OCI-LY3 (cell line): ENCODE results near the gene TEX36.
"Not testable (repeated sequence)": the region's sequence is repeated elsewhere in the genome, so short reads cannot be mapped to it uniquely, and the experiment has no call there.

ENCODE experiments used
- H2AFZ ChIP-seq: fragments of 200-600, 300-600 bp; shearing (Covaris generic); 2 replicates; pipeline ENCODE4 v1.6.0; 2014; ENCODE audit warnings: antibody characterized with exemption, low read depth, low read length
- H3K27ac ChIP-seq: fragments of 200-600, 300-600 bp; sonication (generic); 2 replicates; pipeline ENCODE4 v1.5.1; 2014; ENCODE audit warnings: mild to moderate bottlenecking, low read length, moderate library complexity, mixed read lengths
- H3K27me3 ChIP-seq: fragments of 200-600, 300-600 bp; sonication (generic); 2 replicates; pipeline ENCODE4 v1.6.1; 2014; ENCODE audit warnings: low read depth, low read length, mixed read lengths
- H3K36me3 ChIP-seq: fragments of 200-600, 300-600 bp; sonication (generic); replicated peaks from 2 replicates; pipeline ENCODE3; 2014; ENCODE audit warnings: low read depth, low read length, mixed read lengths
- H3K4me1 ChIP-seq: fragments of 300-600, 200-600 bp; sonication (generic); 2 replicates; pipeline ENCODE4 v1.6.1; 2014; ENCODE audit warnings: low read length, mixed read lengths
- H3K4me2 ChIP-seq: fragments of 200-600, 300-600 bp; sonication (generic); 2 replicates; pipeline ENCODE4 v1.6.1; 2014; ENCODE audit warnings: low read length, mixed read lengths
- H3K4me3 ChIP-seq: fragments of 300-600, 200-600 bp; sonication (generic); 2 replicates; pipeline ENCODE4 v1.5.1; 2014; ENCODE audit warnings: antibody characterized with exemption, mild to moderate bottlenecking, low read length, moderate library complexity
- H3K79me2 ChIP-seq: fragments of 300-600, 200-600 bp; shearing (Covaris generic); 2 replicates; pipeline ENCODE4 v1.6.1; 2014; ENCODE audit warnings: mild to moderate bottlenecking, low read length, mixed read lengths
- H3K9ac ChIP-seq: fragments of 300-600, 200-600 bp; shearing (Covaris generic); 2 replicates; pipeline ENCODE4 v1.6.0; 2014; ENCODE audit warnings: mild to moderate bottlenecking, low read length, moderate library complexity
- H3K9me3 ChIP-seq: fragments of 200-600, 300-600 bp; shearing (Covaris generic); 2 replicates; pipeline ENCODE4 v1.6.1; 2014; ENCODE audit warnings: low read length, mixed read lengths; ENCODE audit not compliant: insufficient read depth
- H4K20me1 ChIP-seq: fragments of 200-600, 300-600 bp; sonication (generic); 2 replicates; pipeline ENCODE4 v1.6.1; 2016; ENCODE audit warnings: low read length, mixed read lengths; ENCODE audit not compliant: insufficient read depth
- CTCF ChIP-seq: fragments of 200-600, 300-600 bp; sonication (generic); IDR thresholded peaks from 2 replicates; pipeline ENCODE4 v1.5.1; 2014; ENCODE audit warnings: antibody characterized with exemption, low read length, low read depth
- EZH2phosphoT487 ChIP-seq: fragments of 200-600 bp; shearing (Covaris generic); IDR thresholded peaks from 2 replicates; pipeline ENCODE4 v1.6.1; 2018; ENCODE audit warnings: antibody characterized with exemption, mixed run types, low read depth

TEX36 gene

GRCh38 chr10:125661941-125662515 lies 20.9 kb downstream of the TEX36 start:
- Histone ChIP-seq H3K4me2 (no peak overlapping the region), H3K4me3 (no peak overlapping the region), H3K36me3 (no peaks in the 10 kb centered on the region), H2AFZ (no peak overlapping the region), H3K9ac (no peak overlapping the region), H3K4me1 (no peaks in the 10 kb centered on the region), H3K9me3 (no peaks in the 10 kb centered on the region), H3K27ac (no peak overlapping the region), H3K27me3 (no peaks in the 10 kb centered on the region), H3K79me2 (no peaks in the 10 kb centered on the region), H4K20me1 (no peaks in the 10 kb centered on the region)
- TF ChIP-seq EZH2phosphoT487 (no peak), CTCF (no peak)

GRCh38 chr10:125661431-125661940 lies 21.5 kb downstream of the TEX36 start:
- H3K4me3 ChIP-seq: no peak overlapping the region
- H3K9me3 ChIP-seq: no peaks in the 10 kb centered on the region
- H3K4me1 ChIP-seq: no peaks in the 10 kb centered on the region
- H3K9ac ChIP-seq: no peak overlapping the region
- H3K27ac ChIP-seq: no peak overlapping the region
- no peaks in the 10 kb centered on the region for H4K20me1 ChIP-seq
- TF ChIP-seq EZH2phosphoT487 (no peak), CTCF (no peak)
- no peak overlapping the region for H2AFZ ChIP-seq
- no peaks in the 10 kb centered on the region for H3K36me3 ChIP-seq
- H3K27me3 ChIP-seq: no peaks in the 10 kb centered on the region
- H3K4me2 ChIP-seq: no peak overlapping the region
- no peaks in the 10 kb centered on the region for H3K79me2 ChIP-seq

GRCh38 chr10:125659071-125659470 lies 23.9 kb downstream of the TEX36 start:
- no peaks in the 10 kb centered on the region for H3K36me3 ChIP-seq
- H3K4me1 ChIP-seq: no peaks in the 10 kb centered on the region
- no peaks in the 10 kb centered on the region for H3K79me2 ChIP-seq
- no peak overlapping the region for H2AFZ ChIP-seq
- no peak for TF ChIP-seq EZH2phosphoT487
- no peak for TF ChIP-seq CTCF
- no peaks in the 10 kb centered on the region for H3K27me3 ChIP-seq
- H3K4me2 ChIP-seq: no peak overlapping the region
- H3K4me3 ChIP-seq: no peak overlapping the region
- H3K27ac ChIP-seq: no peak overlapping the region
- H3K9me3 ChIP-seq: no peaks in the 10 kb centered on the region
- no peaks in the 10 kb centered on the region for H4K20me1 ChIP-seq
- no peak overlapping the region for H3K9ac ChIP-seq

GRCh38 chr10:125656523-125656922 lies 26.4 kb downstream of the TEX36 start:
- TF ChIP-seq CTCF: no peak
- no peak for TF ChIP-seq EZH2phosphoT487
- Histone ChIP-seq H3K4me3 (no peak overlapping the region), H3K36me3 (no peaks in the 10 kb centered on the region), H3K4me2 (no peak overlapping the region), H3K4me1 (no peaks in the 10 kb centered on the region), H4K20me1 (no peaks in the 10 kb centered on the region), H3K9ac (no peak overlapping the region), H2AFZ (no peak overlapping the region), H3K9me3 (no peaks in the 10 kb centered on the region), H3K27me3 (no peaks in the 10 kb centered on the region), H3K27ac (no peak overlapping the region), H3K79me2 (no peaks in the 10 kb centered on the region)

- H3K9ac ChIP-seq: not testable (repeated sequence)
Observed at GRCh38 chr10:125653113-125653512, 29.9 kb downstream of the TEX36 start.

More at GRCh38 chr10:125653113-125653512, 29.9 kb downstream of the TEX36 start:
- H3K4me3 ChIP-seq, H3K27ac ChIP-seq, H3K4me2 ChIP-seq, H3K27me3 ChIP-seq, H3K79me2 ChIP-seq, H2AFZ ChIP-seq, H4K20me1 ChIP-seq, H3K36me3 ChIP-seq, H3K9me3 ChIP-seq, H3K4me1 ChIP-seq: not testable (repeated sequence)
